Measurements from ENCODE around the gene OTOP3.

Gene OTOP3

GRCh38 chr17:74918906-74919305, 16.8 kb upstream of the OTOP3 start:
- DNase-seq = no peak

GRCh38 chr17:74919440-74920305, 16.0 kb upstream of the OTOP3 start:
- DNase-seq = no peak

DNA sequence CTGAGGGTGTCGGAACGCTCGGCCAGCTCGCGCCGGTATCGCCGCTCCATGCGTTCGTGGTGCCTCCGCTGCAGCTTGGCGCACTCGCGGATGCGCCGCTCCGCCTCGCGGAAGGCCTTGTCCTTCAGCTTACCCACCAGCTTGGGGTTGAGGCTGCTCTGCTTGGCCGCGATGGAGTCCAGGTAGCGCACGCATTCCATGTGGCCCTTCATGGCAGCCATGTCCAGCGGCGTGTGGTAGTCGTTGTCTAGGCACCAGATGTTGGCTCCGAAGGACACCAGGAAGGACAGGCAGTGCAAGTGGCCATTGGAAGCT, 15.4 kb upstream of the OTOP3 start:
- no peak for DNase-seq

- no peak for DNase-seq
Measured at GRCh38 chr17:74920642-74921025, 15.1 kb upstream of the OTOP3 start.

GRCh38 chr17:74921026-74921681, 14.5 kb upstream of the OTOP3 start:
- DNase-seq = no peak

- DNase-seq = no peak
Measured at GRCh38 chr17:74921769-74922168, 13.9 kb upstream of the OTOP3 start.

- no peak for DNase-seq
Measured at GRCh38 chr17:74922172-74922571, 13.5 kb upstream of the OTOP3 start.

- DNase-seq = no peak
Measured at GRCh38 chr17:74922694-74923537, 12.8 kb upstream of the OTOP3 start, which contains the start of gene USH1G. USH1G (minus strand) TSS chr17:74923255; CDS start chr17:74923073, 182 bp downstream.

GRCh38 chr17:74923538-74924249, 12.0 kb upstream of the OTOP3 start:
- peak; percentile 96 for DNase-seq

DNA sequence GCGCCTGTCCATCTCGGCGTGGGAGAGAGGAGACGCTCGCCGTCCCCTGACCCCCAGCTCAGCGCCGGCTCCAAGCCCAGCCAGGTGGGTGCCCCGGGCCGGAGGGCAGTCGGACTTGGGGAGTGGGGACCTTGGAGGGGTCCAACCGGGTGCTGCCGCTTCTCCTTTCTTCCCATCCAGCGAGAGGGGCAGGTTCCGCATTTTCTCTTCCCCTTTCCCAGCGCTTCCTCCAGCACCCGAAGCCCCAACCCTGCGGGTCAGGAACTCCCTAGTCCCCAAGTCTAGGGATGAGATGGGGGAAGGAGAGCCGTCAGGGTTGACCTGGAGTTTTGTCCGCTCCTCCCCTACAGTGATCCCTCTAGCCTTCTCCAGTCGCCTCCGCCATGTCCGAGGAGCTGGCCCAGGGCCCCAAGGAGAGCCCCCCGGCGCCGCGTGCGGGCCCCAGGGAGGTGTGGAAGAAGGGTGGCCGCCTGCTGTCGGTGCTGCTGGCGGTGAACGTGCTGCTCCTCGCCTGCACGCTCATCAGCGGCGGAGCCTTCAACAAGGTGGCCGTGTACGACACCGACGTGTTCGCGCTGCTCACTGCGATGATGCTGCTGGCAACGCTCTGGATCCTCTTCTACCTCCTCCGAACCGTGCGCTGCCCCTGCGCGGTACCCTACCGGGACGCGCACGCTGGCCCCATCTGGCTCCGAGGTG, 11.3 kb upstream of the OTOP3 start, which contains the start of gene OTOP2:
Gene OTOP2 (plus strand): TSS at position 24 of the 699 bp plus-strand sequence. CDS start 360 bp downstream, at position 384.
- DNase-seq = no peak

GRCh38 chr17:74925242-74925641, 10.5 kb upstream of the OTOP3 start:
- no peak for DNase-seq

DNA sequence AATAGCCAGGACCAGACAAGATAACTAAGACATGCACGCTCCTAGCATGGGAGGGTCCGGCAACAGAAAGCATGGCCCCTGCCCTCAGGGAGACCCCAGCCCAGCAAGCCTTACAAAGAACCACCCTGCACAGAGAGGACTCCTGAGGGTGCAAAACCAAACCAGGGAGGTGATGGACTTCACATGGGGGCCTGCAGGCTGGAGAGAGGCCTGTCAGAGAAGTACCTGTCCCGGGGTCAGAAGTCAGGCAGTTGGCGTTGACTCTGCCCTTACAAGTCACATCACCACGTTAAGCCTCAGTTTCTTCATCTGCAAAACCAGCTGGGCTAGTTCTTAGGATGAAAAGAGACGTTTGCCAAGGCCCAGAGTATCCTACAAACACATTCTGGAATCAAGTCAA, 6.9 kb upstream of the OTOP3 start:
- DNase-seq = no peak

DNA sequence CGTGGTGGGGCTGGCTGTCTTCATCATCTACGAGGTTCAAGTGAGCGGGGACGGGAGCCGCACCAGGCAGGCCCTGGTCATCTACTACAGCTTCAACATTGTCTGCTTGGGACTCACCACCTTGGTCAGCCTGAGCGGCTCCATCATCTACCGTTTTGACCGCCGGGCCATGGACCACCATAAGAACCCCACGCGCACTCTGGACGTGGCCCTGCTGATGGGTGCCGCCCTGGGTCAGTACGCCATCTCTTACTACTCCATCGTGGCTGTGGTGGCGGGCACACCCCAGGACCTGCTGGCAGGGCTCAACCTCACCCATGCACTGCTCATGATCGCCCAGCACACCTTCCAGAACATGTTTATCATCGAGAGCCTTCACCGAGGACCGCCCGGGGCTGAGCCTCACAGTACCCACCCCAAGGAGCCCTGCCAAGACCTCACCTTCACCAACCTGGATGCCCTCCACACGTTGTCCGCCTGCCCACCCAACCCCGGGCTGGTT, 5.1 kb upstream of the OTOP3 start:
- DNase-seq = no peak

- DNase-seq = no peak
Measured at GRCh38 chr17:74935048-74935447, 650 bp upstream of the OTOP3 start.

- DNase-seq = no peak
Measured at GRCh38 chr17:74936470-74936799, 737 bp downstream of the OTOP3 start.

- DNase-seq = no peak
Measured at GRCh38 chr17:74937064-74938051, 1.7 kb downstream of the OTOP3 start.

DNA sequence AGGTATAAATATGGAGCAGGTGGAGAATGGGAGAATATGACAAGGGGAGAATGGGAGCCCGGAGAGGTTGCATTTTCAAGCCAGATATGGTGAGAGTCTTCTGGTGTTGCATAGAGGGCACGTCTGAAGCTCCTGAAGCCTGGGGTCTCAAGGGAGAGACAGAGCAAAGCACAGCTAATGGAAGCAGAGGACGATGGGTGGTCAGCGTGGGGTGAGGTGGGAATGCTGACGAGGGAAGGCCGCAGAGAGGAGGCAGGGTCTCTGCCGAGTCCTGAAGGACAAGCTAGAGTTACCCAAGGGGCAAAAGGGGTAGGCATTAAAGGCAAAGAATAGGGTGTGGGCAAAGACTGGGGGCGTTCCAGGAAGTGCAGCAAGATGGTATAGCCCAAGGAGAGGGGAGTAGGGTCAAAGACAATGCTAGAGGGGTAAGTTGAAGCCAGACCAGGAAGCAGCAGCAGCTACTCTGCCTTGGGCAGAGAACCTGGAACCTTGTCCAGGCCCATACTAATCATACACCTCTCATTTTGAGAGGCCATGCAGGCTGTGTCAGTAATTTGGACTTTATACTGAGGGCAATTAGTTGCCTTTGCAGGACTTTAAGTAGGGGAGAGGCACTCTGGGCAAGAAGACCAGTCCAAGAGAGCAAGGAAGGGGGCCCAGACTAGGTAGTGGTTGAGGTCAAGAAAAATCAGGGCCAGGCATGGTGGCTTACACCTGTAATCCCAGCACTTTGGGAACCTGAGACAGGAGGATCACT, 2.7 kb downstream of the OTOP3 start:
- no peak for DNase-seq

GRCh38 chr17:74939534-74939933, 3.8 kb downstream of the OTOP3 start:
- DNase-seq = no peak

DNA sequence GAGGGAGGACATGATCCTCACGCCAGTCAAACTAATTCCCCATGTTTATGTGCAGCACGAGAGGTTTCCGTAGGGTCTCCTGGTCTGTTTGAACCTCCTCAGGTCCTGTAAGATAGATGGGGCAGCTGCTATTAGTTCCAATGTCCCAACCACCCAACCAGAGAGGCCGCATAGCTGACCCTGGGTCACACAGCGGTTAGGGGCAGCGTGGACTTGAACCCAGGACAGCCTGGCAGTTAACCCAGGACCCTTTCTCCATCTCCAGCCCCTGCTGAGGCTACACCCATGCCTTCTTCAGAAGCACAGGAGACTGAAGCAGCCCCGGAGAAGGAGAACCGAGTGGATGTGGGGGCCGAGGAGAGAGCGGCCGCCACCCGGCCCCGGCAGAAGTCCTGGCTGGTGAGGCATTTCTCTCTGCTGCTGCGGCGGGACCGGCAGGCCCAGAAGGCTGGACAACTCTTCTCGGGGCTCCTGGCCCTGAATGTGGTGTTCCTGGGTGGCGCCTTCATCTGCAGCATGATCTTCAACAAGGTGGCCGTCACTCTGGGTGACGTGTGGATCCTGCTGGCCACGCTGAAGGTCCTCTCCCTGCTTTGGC, 5.5 kb downstream of the OTOP3 start:
- DNase-seq = no peak
